Activated CD8-positive, alpha-beta memory T cell treated with anti-CD3 and anti-CD28 coated beads, Interleukin-2, amount 50 U/mL, for 48 hours (primary cell): ENCODE results near the gene LDLRAD2.

ENCODE experiments used
- DNase-seq: peaks from one replicate; pipeline ENCODE4 v3.0.0-alpha.2; 2020

The LDLRAD2 gene

GRCh38 chr1:21843996-21844395 is 31.9 kb downstream of the LDLRAD2 start:
- no peak for DNase-seq

- DNase-seq = no peak
Observed at GRCh38 chr1:21845646-21846641, 33.9 kb downstream of the LDLRAD2 start.

- DNase-seq = no peak
Observed at GRCh38 chr1:21847223-21848205, 35.4 kb downstream of the LDLRAD2 start.

- no peak for DNase-seq
Observed at GRCh38 chr1:21848524-21849174, 36.6 kb downstream of the LDLRAD2 start.

- DNase-seq = no peak
Observed at GRCh38 chr1:21849909-21850576, 38.0 kb downstream of the LDLRAD2 start.

- no peak for DNase-seq
Observed at GRCh38 chr1:21851430-21852250, 39.6 kb downstream of the LDLRAD2 start.

GRCh38 chr1:21852282-21853130 is 40.4 kb downstream of the LDLRAD2 start:
- DNase-seq = no peak

GRCh38 chr1:21853131-21853427 is 41.0 kb downstream of the LDLRAD2 start:
- no peak for DNase-seq

GRCh38 chr1:21854090-21854750 is 42.2 kb downstream of the LDLRAD2 start:
- DNase-seq = no peak

- no peak for DNase-seq
Observed at GRCh38 chr1:21854751-21855131, 42.7 kb downstream of the LDLRAD2 start.

- no peak for DNase-seq
Observed at GRCh38 chr1:21855257-21856096, 43.4 kb downstream of the LDLRAD2 start.

GRCh38 chr1:21857142-21857839 is 45.2 kb downstream of the LDLRAD2 start:
- no peak for DNase-seq

- no peak for DNase-seq
Observed at GRCh38 chr1:21857840-21858670, 46.0 kb downstream of the LDLRAD2 start.

GRCh38 chr1:21859669-21860179 is 47.7 kb downstream of the LDLRAD2 start:
- DNase-seq = no peak

- no peak for DNase-seq
Observed at GRCh38 chr1:21860971-21861370, 48.9 kb downstream of the LDLRAD2 start.

GRCh38 chr1:21861602-21862429 is 49.8 kb downstream of the LDLRAD2 start:
- DNase-seq = no peak
